H1 (cell line): ENCODE measurements around the gene APP. TPM values are rescaled to one million over a fixed set of nuclear protein-coding genes. Genes with fewer than 3 reads are reported as not detected.

Experiments used
- CTCF ChIA-PET: fragments of 300-600 bp; sonication (Branson Sonifier 250); formaldehyde crosslinking; loops from one replicate; lab custom pipeline; 2021; ENCODE audit not compliant: partially characterized antibody; lab: Charles Lee
- POLR2A ChIA-PET: fragments of 300-600 bp; sonication (Branson Sonifier 250); formaldehyde crosslinking; loops from one replicate; lab custom pipeline; 2021; ENCODE audit warnings: inconsistent platforms; ENCODE audit not compliant: partially characterized antibody; lab: Charles Lee
- DNase-seq, 2 experiments: peaks; one replicate each; pipeline versions ENCODE4 v3.0.0 to v3.0.0-alpha.2; 2010 to 2022; ENCODE audit warnings: low spot score in 2 of 2, low read depth in 1 of 2, mixed read lengths in 1 of 2
- FAIRE-seq: peaks from 2 replicates; lab custom pipeline; 2011; peaks lifted over from hg19 to GRCh38; lab: Jason Lieb, UNC
- H2AFZ ChIP-seq: 2 replicates; pipeline ENCODE4 v1.8.1; 2012; ENCODE audit warnings: low read length, inconsistent platforms
- H2AK5ac ChIP-seq: 2 replicates; pipeline ENCODE4 v1.6.1; 2013; ENCODE audit warnings: low read depth, low read length
- H2BK120ac ChIP-seq: replicated peaks from 2 replicates; pipeline ENCODE3; 2013; ENCODE audit warnings: low read depth, low read length, inconsistent platforms
- H2BK12ac ChIP-seq: 2 replicates; pipeline ENCODE4 v1.6.1; 2013; ENCODE audit warnings: low read depth, low read length
- H2BK15ac ChIP-seq: 2 replicates; pipeline ENCODE4 v1.6.1; 2013; ENCODE audit warnings: low read length
- H2BK20ac ChIP-seq: 2 replicates; pipeline ENCODE4 v1.6.1; 2013; ENCODE audit warnings: low read length
- H2BK5ac ChIP-seq: 2 replicates; pipeline ENCODE4 v1.6.1; 2013; ENCODE audit warnings: low read depth, low read length
- H3K14ac ChIP-seq: 2 replicates; pipeline ENCODE4 v1.6.1; 2013; ENCODE audit warnings: inconsistent platforms; ENCODE audit not compliant: insufficient read length
- H3K18ac ChIP-seq: 2 replicates; pipeline ENCODE4 v1.6.1; 2013; ENCODE audit warnings: low read length; ENCODE audit errors: extremely low read depth
- H3K23ac ChIP-seq: 2 replicates; pipeline ENCODE4 v1.6.1; 2013; ENCODE audit warnings: inconsistent platforms; ENCODE audit not compliant: insufficient read length
- H3K23me2 ChIP-seq: 2 replicates; pipeline ENCODE4 v1.6.1; 2013; ENCODE audit warnings: low read depth, low read length
- H3K27ac ChIP-seq: 2 replicates; pipeline ENCODE4 v1.6.1; 2011; ENCODE audit warnings: low read depth, low read length, inconsistent platforms
- H3K27me3 ChIP-seq, 4 experiments: replicated peaks in 1 of 4; 1 replicate in 1 of 4; 2 replicates in 3 of 4; pipeline versions ENCODE4 v1.6.1 to v1.8.1; 2011 to 2013; ENCODE audit warnings: low read length in 3 of 4, mild to moderate bottlenecking in 3 of 4, inconsistent platforms in 2 of 4, mixed read lengths in 2 of 4, moderate library complexity in 1 of 4; ENCODE audit not compliant: control insufficient read depth in 3 of 4, insufficient read depth in 3 of 4; ENCODE audit errors: extremely low read depth in 1 of 4
- H3K36me3 ChIP-seq, 4 experiments: 2 replicates each; pipeline versions ENCODE4 v1.6.1 to v1.8.1; 2011 to 2013; ENCODE audit warnings: mild to moderate bottlenecking in 4 of 4, low read length in 3 of 4, moderate library complexity in 2 of 4, control low read depth in 1 of 4, inconsistent platforms in 1 of 4; ENCODE audit not compliant: insufficient read depth in 4 of 4, control insufficient read depth in 2 of 4
- H3K4ac ChIP-seq: replicated peaks from 2 replicates; pipeline ENCODE3; 2013; ENCODE audit warnings: low read length, low read depth, mixed read lengths, inconsistent platforms; ENCODE audit not compliant: insufficient read length
- H3K4me1 ChIP-seq, 4 experiments: replicated peaks in 1 of 4; 1 replicate in 1 of 4; 2 replicates in 3 of 4; pipeline versions ENCODE4 v1.6.1 to v1.8.1; 2011 to 2013; ENCODE audit warnings: low read length in 3 of 4, inconsistent platforms in 2 of 4, mixed read lengths in 1 of 4; ENCODE audit not compliant: insufficient read depth in 4 of 4, control insufficient read depth in 3 of 4
- H3K4me2 ChIP-seq, 2 experiments: 2 replicates each; pipeline versions ENCODE4 v1.6.1 to v1.8.1; 2011 to 2013; ENCODE audit warnings: low read depth in 2 of 2, low read length in 2 of 2, control low read depth in 1 of 2, inconsistent platforms in 1 of 2, mild to moderate bottlenecking in 1 of 2; ENCODE audit not compliant: insufficient read depth in 1 of 2
- H3K4me3 ChIP-seq, 4 experiments: fragments of 200-600, 300-600 bp in 1 of 4; sonication (generic), shearing (Covaris generic), sonication (Bioruptor Twin) in 1 of 4; 2 replicates each; pipeline versions ENCODE4 v1.5.1 to v1.8.1; 2011 to 2016; ENCODE audit warnings: low read length in 4 of 4, low read depth in 3 of 4, control low read depth in 2 of 4, inconsistent platforms in 2 of 4, mild to moderate bottlenecking in 2 of 4, mixed read lengths in 1 of 4, moderate library complexity in 1 of 4; ENCODE audit not compliant: insufficient read depth in 2 of 4; ENCODE audit errors: extremely low read depth in 1 of 4
- H3K56ac ChIP-seq: replicated peaks from 2 replicates; pipeline ENCODE3; 2013; ENCODE audit warnings: low read depth, mild to moderate bottlenecking, mixed read lengths, low read length, inconsistent platforms; ENCODE audit not compliant: insufficient read length
- H3K79me1 ChIP-seq: 2 replicates; pipeline ENCODE4 v1.6.1; 2013; ENCODE audit warnings: low read depth, low read length, control low read depth
- H3K79me2 ChIP-seq, 2 experiments: 2 replicates each; pipeline versions ENCODE4 v1.6.1 to v1.8.1; 2012 to 2013; ENCODE audit warnings: low read length in 2 of 2, mild to moderate bottlenecking in 2 of 2, inconsistent platforms in 1 of 2; ENCODE audit not compliant: insufficient read depth in 2 of 2, control insufficient read depth in 1 of 2
- H3K9ac ChIP-seq, 4 experiments: replicated peaks in 1 of 4; 1 replicate in 1 of 4; 2 replicates in 3 of 4; pipeline versions ENCODE4 v1.6.1 to v1.8.1; 2011 to 2013; ENCODE audit warnings: low read depth in 3 of 4, low read length in 3 of 4, control low read depth in 2 of 4, mild to moderate bottlenecking in 2 of 4, moderate library complexity in 2 of 4, inconsistent platforms in 1 of 4; ENCODE audit errors: extremely low read depth in 1 of 4
- H3K9me3 ChIP-seq, 2 experiments: 2 replicates each; pipeline versions ENCODE4 v1.6.1 to v1.8.1; 2012 to 2013; ENCODE audit warnings: mild to moderate bottlenecking in 2 of 2, moderate library complexity in 2 of 2, control low read depth in 1 of 2, inconsistent platforms in 1 of 2, low read depth in 1 of 2, low read length in 1 of 2, mixed read lengths in 1 of 2; ENCODE audit not compliant: insufficient read depth in 2 of 2
- H4K20me1 ChIP-seq, 2 experiments: replicated peaks in 1 of 2; 2 replicates each; pipeline versions ENCODE3 to v1.8.1; 2011 to 2013; ENCODE audit warnings: inconsistent platforms in 2 of 2, low read length in 2 of 2, mild to moderate bottlenecking in 1 of 2; ENCODE audit not compliant: insufficient read depth in 2 of 2, control insufficient read depth in 1 of 2
- H4K5ac ChIP-seq: 2 replicates; pipeline ENCODE4 v1.6.1; 2013; ENCODE audit warnings: low read length, low read depth, mixed read lengths, inconsistent platforms; ENCODE audit not compliant: insufficient read length
- H4K8ac ChIP-seq: 2 replicates; pipeline ENCODE4 v1.8.0; 2013; ENCODE audit warnings: mild to moderate bottlenecking, moderate library complexity, low read length, inconsistent platforms; ENCODE audit not compliant: insufficient read depth; ENCODE audit errors: extremely low read depth
- H4K91ac ChIP-seq: replicated peaks from 2 replicates; pipeline ENCODE3; 2013; ENCODE audit warnings: low read length, mixed read lengths, inconsistent platforms; ENCODE audit not compliant: insufficient read length
- ASH2L ChIP-seq: fragments of 200-600, 300-600 bp; sonication (generic); IDR thresholded peaks from one replicate; pipeline ENCODE4 v1.7.1; 2017; ENCODE audit warnings: low read length
- BCL11A ChIP-seq, 2 experiments: IDR thresholded peaks; one replicate each; pipeline ENCODE4 v1.6.1; 2011; ENCODE audit warnings: low read depth in 2 of 2, low read length in 2 of 2, mild to moderate bottlenecking in 2 of 2
- BRCA1 ChIP-seq: IDR thresholded peaks from 2 replicates; pipeline ENCODE4 v1.6.1; 2012; ENCODE audit warnings: low read depth, low read length, improper control_type of control experiment
- CHD1 ChIP-seq: IDR thresholded peaks from 2 replicates; pipeline ENCODE4 v1.6.1; 2012; ENCODE audit warnings: low read depth, low read length, improper control_type of control experiment
- FOSL1 ChIP-seq: IDR thresholded peaks from 2 replicates; pipeline ENCODE4 v1.6.1; 2011; ENCODE audit warnings: mild to moderate bottlenecking, low read depth, low read length, moderate library complexity; ENCODE audit not compliant: insufficient read depth
- HDAC6 ChIP-seq: IDR thresholded peaks from one replicate; pipeline ENCODE4 v1.7.1; 2012; ENCODE audit warnings: low read depth, mild to moderate bottlenecking, inconsistent platforms, low read length, moderate library complexity
- JUN ChIP-seq: IDR thresholded peaks from 2 replicates; pipeline ENCODE4 v1.6.1; 2011; ENCODE audit warnings: low read depth, mild to moderate bottlenecking, improper control_type of control experiment, low read length
- JUND ChIP-seq: IDR thresholded peaks from 2 replicates; pipeline ENCODE4 v1.6.1; 2011; ENCODE audit warnings: mild to moderate bottlenecking, improper control_type of control experiment, low read length
- POU5F1 ChIP-seq: IDR thresholded peaks from 2 replicates; pipeline ENCODE4 v1.6.1; 2011; ENCODE audit warnings: low read depth, mild to moderate bottlenecking, low read length, moderate library complexity
- RAD21 ChIP-seq, 2 experiments: IDR thresholded peaks in 1 of 2; conservative IDR thresholded peaks in 1 of 2; 2 replicates each; pipeline ENCODE4 v1.6.1; 2011; ENCODE audit warnings: low read depth in 2 of 2, low read length in 2 of 2, improper control_type of control experiment in 1 of 2, inconsistent platforms in 1 of 2, mild to moderate bottlenecking in 1 of 2, moderate library complexity in 1 of 2
- SIN3A ChIP-seq, 2 experiments: IDR thresholded peaks in 1 of 2; conservative IDR thresholded peaks in 1 of 2; 2 replicates each; pipeline ENCODE4 v1.6.1; 2011 to 2012; ENCODE audit warnings: low read length in 2 of 2, improper control_type of control experiment in 1 of 2, low read depth in 1 of 2, mild to moderate bottlenecking in 1 of 2
- SIX5 ChIP-seq: IDR thresholded peaks from 2 replicates; pipeline ENCODE4 v1.6.1; 2011; ENCODE audit warnings: mild to moderate bottlenecking, low read depth, low read length
- SUZ12 ChIP-seq: fragments of 200-600 bp; sonication (generic); IDR thresholded peaks from 2 replicates; pipeline ENCODE4 v1.6.1; 2012; ENCODE audit warnings: mild to moderate bottlenecking, inconsistent platforms, low read length, moderate library complexity, mixed read lengths
- TCF12 ChIP-seq: IDR thresholded peaks from 2 replicates; pipeline ENCODE4 v1.6.1; 2011; ENCODE audit warnings: low read depth, mild to moderate bottlenecking, low read length
- WGBS, 2 experiments: shearing (Covaris generic) in 1 of 2; methylation state at CpG; one replicate each; pipeline versions ENCODE4 v1.1.6 to v1.1.7; 2013 to 2015; ENCODE audit warnings: low lambda C conversion rate in 2 of 2, mixed read lengths in 2 of 2, inconsistent platforms in 1 of 2, low coverage in 1 of 2, missing lambda C conversion rate in 1 of 2; ENCODE audit not compliant: insufficient replicate concordance in 2 of 2, insufficient coverage in 1 of 2, insufficient read length in 1 of 2; ENCODE audit errors: extremely low coverage in 1 of 2, missing lambda C conversion rate in 1 of 2; 5-methylcytosine and 5-hydroxymethylcytosine counted together
- polyA plus RNA-seq, 7 experiments: library from polyadenylated mRNA; depleted of rRNA in 3 of 7; stranded (reverse) in 5 of 7; unstranded in 2 of 7; fragments of >200 nt in 5 of 7; fragments of 200-250 nt in 2 of 7; gene quantifications; 1 replicate in 5 of 7; 2 replicates in 1 of 7; 4 replicates in 1 of 7; pipeline versions ENCODE4 v1.2.1 to v1.2.3, GENCODE V29; 2011 to 2013; ENCODE audit warnings: missing spikeins in 2 of 7, mixed read lengths in 2 of 7
- total RNA-seq: library from RNA; stranded (reverse); fragmentation: NEBNext Ultra II Directional; extraction: Animal tissue kit (Norgen Biotek cat#: 25700); gene quantifications from 2 replicates; pipeline ENCODE4 v1.2.1, GENCODE V29; 2021
- TF ChIP-seq, protein P1 (sequence below): IDR thresholded peaks from 2 replicates; pipeline ENCODE4 v1.6.1; 2012; ENCODE audit warnings: inconsistent platforms

The APP gene
- total and polyA plus RNA-seq, 2 of the 8 experiments (the other 6 are each of a cell fraction or from before 2014, with no cell fraction given) = 375 to 551 TPM

DNA sequence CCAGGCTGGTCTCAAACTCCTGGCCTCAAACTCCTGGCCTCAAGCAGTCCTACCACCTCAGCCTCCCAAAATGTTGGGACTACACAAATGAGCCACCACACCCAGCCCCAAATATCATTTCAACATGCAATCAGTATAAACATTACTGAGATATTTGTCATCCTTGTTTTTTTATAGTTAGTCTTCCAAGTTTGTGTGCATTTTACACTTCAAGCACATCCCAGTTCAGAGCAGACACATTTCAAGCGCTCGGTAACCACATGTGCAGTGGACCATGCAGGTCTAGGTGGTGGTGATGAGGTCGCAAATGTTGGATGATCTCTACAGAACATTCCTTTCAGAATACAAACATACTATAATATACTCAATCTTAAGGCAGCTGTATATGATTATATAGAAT is 23.8 kb upstream of the APP start:
- H4K20me1 ChIP-seq = no peaks in the 10 kb centered on the region
- no peak overlapping the region for H4K5ac ChIP-seq
- no peak overlapping the region for H4K8ac ChIP-seq
- H2AK5ac ChIP-seq = no peak overlapping the region
- H3K79me1 ChIP-seq = no peaks in the 10 kb centered on the region
- no peak overlapping the region for H2BK12ac ChIP-seq
- H3K9me3 ChIP-seq = no peaks in the 10 kb centered on the region
- H3K79me2 ChIP-seq = no peaks in the 10 kb centered on the region
- no peaks in the 10 kb centered on the region for H3K36me3 ChIP-seq
- no peak overlapping the region for H3K9ac ChIP-seq
- no peak overlapping the region for H3K27ac ChIP-seq
- no peak overlapping the region for H2BK5ac ChIP-seq
- no peaks in the 10 kb centered on the region for H3K4me1 ChIP-seq
- no peak overlapping the region for H2AFZ ChIP-seq
- H3K23ac ChIP-seq = no peak overlapping the region
- no peak overlapping the region for H3K4ac ChIP-seq
- no peak overlapping the region for H2BK120ac ChIP-seq
- no peaks in the 10 kb centered on the region for H3K27me3 ChIP-seq
- ChIA-PET CTCF (no interaction called here), POLR2A (no interaction called here)
- no peak overlapping the region for H3K18ac ChIP-seq
- WGBS, 2 experiments = 99% methylated on average over 3 of the region's 3 CpGs; no CpG with 5 or more reads in 1 of the 2 experiments
- no peaks in the 10 kb centered on the region; the same call in 1 of the 2 replicates for H3K23me2 ChIP-seq
- H3K4me2 ChIP-seq = no peak overlapping the region
- H4K91ac ChIP-seq = no peak overlapping the region
- FAIRE-seq = no peak
- H2BK20ac ChIP-seq = no peak overlapping the region
- no peak overlapping the region for H3K14ac ChIP-seq
- no peak overlapping the region for H3K56ac ChIP-seq
- no peak for DNase-seq
- H3K4me3 ChIP-seq = no peak overlapping the region
- H2BK15ac ChIP-seq = no peak overlapping the region
- TF ChIP-seq SIN3A (conservative IDR thresholded peaks at IDR 0.05 in 1 of 2, IDR thresholded peaks at IDR 0.05 in 1 of 2; ENCODE audit: low read depth in 1 of 2, low read length in 2 of 2) = no peak
- no peak for TF ChIP-seq BCL11A (IDR thresholded peaks at IDR 0.05; ENCODE audit: low read depth in 2 of 2, low read length in 2 of 2)
- no peak for TF ChIP-seq BRCA1
- no peak for TF ChIP-seq HDAC6
- no peak for TF ChIP-seq POU5F1
- TF ChIP-seq SUZ12 = no peak
- TF ChIP-seq SIX5 = no peak
- TF ChIP-seq TCF12 = no peak
- no peak for TF ChIP-seq ASH2L
- no peak for TF ChIP-seq JUND
- TF ChIP-seq, protein P1, sequence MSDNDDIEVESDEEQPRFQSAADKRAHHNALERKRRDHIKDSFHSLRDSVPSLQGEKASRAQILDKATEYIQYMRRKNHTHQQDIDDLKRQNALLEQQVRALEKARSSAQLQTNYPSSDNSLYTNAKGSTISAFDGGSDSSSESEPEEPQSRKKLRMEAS = no peak
- TF ChIP-seq RAD21 (IDR thresholded peaks at IDR 0.05 in 1 of 2, conservative IDR thresholded peaks at IDR 0.05 in 1 of 2; ENCODE audit: low read depth in 2 of 2, low read length in 2 of 2) = no peak
- TF ChIP-seq FOSL1 = no peak
- no peak for TF ChIP-seq CHD1
- TF ChIP-seq JUN = no peak
